GM21529 (cell line): ENCODE measurements around the gene TNFAIP6.
"Not testable (repeated sequence)": the region's sequence is repeated elsewhere in the genome, so short reads cannot be mapped to it uniquely, and the experiment has no call there.

Source experiments
- ATAC-seq: cut with Tn5 transposase; IDR thresholded peaks from one replicate; pipeline ENCODE4 v1.9.1; 2021; ENCODE audit not compliant: unreplicated experiment

The TNFAIP6 gene

GRCh38 chr2:151417650-151418049 is 60.3 kb downstream of the TNFAIP6 start:
- ATAC-seq = no peak

GRCh38 chr2:151421681-151422080 is 64.3 kb downstream of the TNFAIP6 start:
- not testable (repeated sequence) for ATAC-seq

- ATAC-seq = peak; percentile 71
These were observed 65.6 kb downstream of the TNFAIP6 start for GRCh38 chr2:151422917-151423439.

- peak; percentile 10 for ATAC-seq
These were observed 66.4 kb downstream of the TNFAIP6 start for GRCh38 chr2:151423760-151424159.
